Measurements from ENCODE around the gene SAXO1.
"Not testable (repeated sequence)": the region's sequence is repeated elsewhere in the genome, so short reads cannot be mapped to it uniquely, and the experiment has no call there.

SAXO1 gene

GRCh38 chr9:19000133-19000532 lies 32.9 kb downstream of the SAXO1 start:
- in situ Hi-C loops (cut with HindIII; ENCODE audit: low sequenced_read_pairs): loop anchor here (25.0 kb wide), 1 partner anchor 738 kb away; no protein-coding TSS in a partner anchor
- TF ChIP-seq CTCF (IDR thresholded peaks at IDR 0.05; ENCODE audit: low read depth, low read length, missing control alignments): no peak
- no peak for DNase-seq (ENCODE audit: low read depth)
- no peak overlapping the region for H3K4me3 ChIP-seq (ENCODE audit: low read depth, low read length)

GRCh38 chr9:18999173-18999785 lies 33.7 kb downstream of the SAXO1 start:
- no peak for TF ChIP-seq CTCF (IDR thresholded peaks at IDR 0.05; ENCODE audit: low read depth, low read length, missing control alignments)
- in situ Hi-C loops (cut with HindIII; ENCODE audit: low sequenced_read_pairs): no loop called here
- no peak overlapping the region for H3K4me3 ChIP-seq (ENCODE audit: low read depth, low read length)
- no peak for DNase-seq (ENCODE audit: low read depth)

GRCh38 chr9:18997151-18997550 lies 35.9 kb downstream of the SAXO1 start:
- in situ Hi-C loops (cut with HindIII; ENCODE audit: low sequenced_read_pairs): no loop called here
- no peak for TF ChIP-seq CTCF (IDR thresholded peaks at IDR 0.05; ENCODE audit: low read depth, low read length, missing control alignments)
- no peak overlapping the region for H3K4me3 ChIP-seq (ENCODE audit: low read depth, low read length)
- DNase-seq (ENCODE audit: low read depth): no peak

- DNase-seq (ENCODE audit: low read depth): no peak
- no peak overlapping the region for H3K4me3 ChIP-seq (ENCODE audit: low read depth, low read length)
- in situ Hi-C loops (cut with HindIII; ENCODE audit: low sequenced_read_pairs): no loop called here
- TF ChIP-seq CTCF (IDR thresholded peaks at IDR 0.05; ENCODE audit: low read depth, low read length, missing control alignments): no peak
These were observed 36.8 kb downstream of the SAXO1 start for GRCh38 chr9:18996211-18996610.

- no peak for TF ChIP-seq CTCF (IDR thresholded peaks at IDR 0.05; ENCODE audit: low read depth, low read length, missing control alignments)
- no peak for DNase-seq (ENCODE audit: low read depth)
- no peak overlapping the region for H3K4me3 ChIP-seq (ENCODE audit: low read depth, low read length)
- in situ Hi-C loops (cut with HindIII; ENCODE audit: low sequenced_read_pairs): no loop called here
These were observed 38.6 kb downstream of the SAXO1 start for GRCh38 chr9:18994263-18994916.

- DNase-seq (ENCODE audit: low read depth); H3K4me3 ChIP-seq (ENCODE audit: low read depth, low read length); in situ Hi-C loops (cut with HindIII; ENCODE audit: low sequenced_read_pairs): not testable (repeated sequence)
These were observed 41.8 kb downstream of the SAXO1 start for GRCh38 chr9:18991197-18991596.

- in situ Hi-C loops (cut with HindIII; ENCODE audit: low sequenced_read_pairs): no loop called here
These were observed 42.5 kb downstream of the SAXO1 start for GRCh38 chr9:18990494-18990893.

More at GRCh38 chr9:18990494-18990893, 42.5 kb downstream of the SAXO1 start:
- no peak overlapping the region for H3K4me3 ChIP-seq (ENCODE audit: low read depth, low read length)
- DNase-seq (ENCODE audit: low read depth): no peak
- no peak for TF ChIP-seq CTCF (IDR thresholded peaks at IDR 0.05; ENCODE audit: low read depth, low read length, missing control alignments)

Measured in astrocyte of the cerebellum (primary cell).